MM.1S (cell line): Measurements from ENCODE around the gene LCN15.

ENCODE experiments used
- CTCF ChIP-seq: fragments of 300-600 bp; sonication (generic); IDR thresholded peaks from 2 replicates; pipeline ENCODE4 v1.5.1; 2016; ENCODE audit warnings: antibody characterized with exemption, low read length, mixed read lengths
- EZH2 ChIP-seq: fragments of 300-600 bp; sonication (generic); optimal IDR thresholded peaks from 2 replicates; pipeline ENCODE3; 2017; ENCODE audit warnings: low read depth, mild to moderate bottlenecking, antibody characterized with exemption, low read length, mixed read lengths
- EZH2phosphoT487 ChIP-seq: fragments of 300-600 bp; sonication (generic); IDR thresholded peaks from 2 replicates; pipeline ENCODE4 v1.6.1; 2018; ENCODE audit warnings: antibody characterized with exemption, low read length

GRCh38 chr9:136723989-136724388 is 40.3 kb downstream of the LCN15 start:
- TF ChIP-seq EZH2 (no peak), CTCF (no peak), EZH2phosphoT487 (no peak)
